Muscle layer of colon (tissue), 2 donors: ENCODE data around the gene TMEM184B.
"Not testable (repeated sequence)": the region's sequence is repeated elsewhere in the genome, so short reads cannot be mapped to it uniquely, and the experiment has no call there.

Source experiments
- H3K27ac ChIP-seq: one replicate; pipeline ENCODE4 v1.7.0; 2013; ENCODE audit warnings: low read depth, mild to moderate bottlenecking, low read length, moderate library complexity
- H3K27me3 ChIP-seq, 2 donors: one replicate each; pipeline ENCODE4 v1.7.0; 2013; ENCODE audit warnings: low read length in 2 of 2, mild to moderate bottlenecking in 2 of 2; ENCODE audit not compliant: insufficient read depth in 2 of 2, control insufficient read depth in 1 of 2
- H3K36me3 ChIP-seq: one replicate; pipeline ENCODE4 v1.7.0; 2013; ENCODE audit warnings: mild to moderate bottlenecking, low read length; ENCODE audit not compliant: insufficient read depth
- H3K4me1 ChIP-seq: one replicate; pipeline ENCODE4 v1.7.0; 2013; ENCODE audit warnings: mild to moderate bottlenecking, low read length; ENCODE audit not compliant: insufficient read depth
- H3K4me3 ChIP-seq, 2 donors: one replicate each; pipeline ENCODE4 v1.7.0; 2013; ENCODE audit warnings: low read length in 2 of 2, low read depth in 1 of 2, mild to moderate bottlenecking in 1 of 2, moderate library complexity in 1 of 2
- H3K9ac ChIP-seq: one replicate; pipeline ENCODE4 v1.7.0; 2013; ENCODE audit warnings: low read length
- H3K9me3 ChIP-seq: one replicate; pipeline ENCODE4 v1.7.0; 2013; ENCODE audit warnings: mild to moderate bottlenecking, low read length
- donor health status: abdominal sarcoma.
- donor health status: Adenocarcinoma of cecum.

Gene TMEM184B

DNA sequence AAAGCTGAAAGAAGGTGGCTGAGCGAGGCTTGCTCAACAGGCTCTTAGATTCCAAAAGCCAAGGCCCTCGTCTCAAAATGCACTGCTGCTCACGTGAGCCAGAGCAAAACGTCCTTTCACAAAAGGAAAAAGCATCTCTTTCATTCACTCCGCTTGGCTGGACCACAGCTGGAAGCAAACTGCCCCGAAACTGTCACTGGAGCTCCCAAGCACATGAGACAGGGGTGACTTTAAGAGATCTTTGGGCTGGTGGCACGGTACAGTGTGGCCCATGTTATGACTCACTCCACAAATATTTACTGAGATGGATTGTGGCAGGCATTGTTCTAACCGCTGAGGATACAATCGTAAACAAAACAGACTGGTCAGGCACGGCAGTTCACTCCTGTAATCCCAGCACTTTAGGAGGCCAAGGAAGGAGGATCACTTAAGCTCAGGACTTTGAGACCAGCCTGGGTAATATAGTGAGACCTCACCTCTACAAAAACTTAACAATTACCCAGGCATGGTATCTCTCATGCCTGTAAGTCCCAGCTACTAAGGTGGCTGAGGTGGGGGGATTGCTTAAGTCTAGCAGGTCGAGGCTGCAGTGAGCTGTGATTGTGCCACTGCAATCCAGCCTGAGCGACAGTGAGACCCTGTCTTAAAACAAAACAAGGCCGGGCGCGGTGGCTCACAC is 94.7 kb downstream of the TMEM184B start:
- no peaks in the 10 kb centered on the region for H3K9me3 ChIP-seq
- peak overlapping the region in 1 of 2 donors; percentile 4 for H3K4me3 ChIP-seq
- no peaks in the 10 kb centered on the region for H3K36me3 ChIP-seq
- H3K27me3 ChIP-seq: no peaks in the 10 kb centered on the region
- peaks cover 33% of the 10 kb centered on the region for H3K4me1 ChIP-seq
- peak overlapping the region; percentile 19 for H3K27ac ChIP-seq
- no peak overlapping the region for H3K9ac ChIP-seq

DNA sequence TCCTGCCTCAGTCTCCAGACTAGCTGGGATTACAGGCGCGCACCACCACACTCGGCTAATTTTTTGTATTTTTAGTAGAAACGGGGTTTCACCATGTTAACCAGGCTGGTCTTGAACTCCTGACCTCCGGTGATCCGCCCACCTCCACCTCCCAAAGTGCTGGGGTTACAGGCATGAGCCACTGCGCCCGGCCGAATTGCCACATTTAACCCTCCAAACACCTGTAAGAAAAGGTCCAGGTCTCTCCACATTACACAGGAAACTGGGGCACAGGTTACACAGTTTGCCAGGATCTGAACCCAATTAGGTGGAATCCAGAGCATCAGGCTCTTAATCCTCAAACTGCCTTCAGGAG is 95.3 kb downstream of the TMEM184B start:
- Histone ChIP-seq H3K4me1 (peaks cover 33% of the 10 kb centered on the region), H3K27ac (peak overlapping the region; percentile 19)
- H3K27me3 ChIP-seq, H3K4me3 ChIP-seq, H3K9ac ChIP-seq, H3K9me3 ChIP-seq, H3K36me3 ChIP-seq: not testable (repeated sequence)

DNA sequence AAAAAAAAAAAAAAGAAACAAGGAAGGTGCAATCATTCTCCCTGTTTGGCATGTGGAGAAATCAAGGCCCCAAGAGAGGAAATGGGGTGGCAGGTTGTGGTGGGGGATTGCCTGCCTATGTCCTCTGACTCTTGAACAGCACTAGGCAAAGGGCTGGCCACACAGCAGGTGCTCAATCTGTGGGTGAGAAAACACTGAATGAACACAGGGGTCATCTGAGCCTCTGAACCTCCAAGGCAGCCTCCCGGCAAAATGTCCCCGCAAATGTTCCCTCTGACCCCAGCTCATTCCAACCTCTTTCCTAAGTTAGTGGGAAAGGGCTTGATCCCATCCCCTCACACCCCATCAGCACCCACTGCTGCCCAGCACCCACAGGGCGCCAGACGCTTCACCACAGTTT is 95.8 kb downstream of the TMEM184B start:
- no peaks in the 10 kb centered on the region for H3K27me3 ChIP-seq
- H3K9me3 ChIP-seq: no peaks in the 10 kb centered on the region
- no peak overlapping the region for H3K4me3 ChIP-seq
- H3K27ac ChIP-seq: no peak overlapping the region
- no peaks in the 10 kb centered on the region for H3K36me3 ChIP-seq
- peaks cover 31% of the 10 kb centered on the region for H3K4me1 ChIP-seq
- no peak overlapping the region for H3K9ac ChIP-seq

DNA sequence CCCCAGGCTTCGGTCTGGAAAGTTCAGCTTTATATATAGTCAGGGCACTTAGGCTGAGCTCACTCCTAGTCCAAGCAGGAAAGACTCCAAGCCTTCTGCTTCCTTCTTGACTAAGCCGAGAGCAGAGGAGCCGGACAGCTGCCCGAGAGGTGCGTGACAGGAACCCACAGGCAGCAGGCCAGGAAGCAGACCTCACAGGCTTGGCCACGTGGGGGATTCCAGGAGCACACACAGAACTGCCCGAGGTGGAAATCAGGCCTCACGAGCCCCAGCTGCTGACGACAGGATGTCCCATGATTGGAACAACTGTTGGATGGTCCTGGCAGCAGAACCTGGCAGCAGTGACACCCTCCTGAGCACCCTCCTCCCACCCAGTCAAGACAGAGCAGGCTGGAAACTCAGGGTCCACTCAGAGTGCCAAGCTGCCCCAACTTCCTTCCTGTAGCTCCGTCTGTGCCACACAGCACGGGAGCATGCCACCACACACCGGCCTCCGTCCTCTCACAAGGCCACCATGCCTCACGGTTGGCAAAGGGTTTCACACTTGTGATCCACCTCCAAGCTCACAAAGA is 96.6 kb downstream of the TMEM184B start:
- Histone ChIP-seq H3K9me3 (no peaks in the 10 kb centered on the region), H3K4me3 (no peak overlapping the region), H3K4me1 (peaks cover 28% of the 10 kb centered on the region), H3K27me3 (no peaks in the 10 kb centered on the region), H3K36me3 (no peaks in the 10 kb centered on the region), H3K9ac (no peak overlapping the region), H3K27ac (no peak overlapping the region)

DNA sequence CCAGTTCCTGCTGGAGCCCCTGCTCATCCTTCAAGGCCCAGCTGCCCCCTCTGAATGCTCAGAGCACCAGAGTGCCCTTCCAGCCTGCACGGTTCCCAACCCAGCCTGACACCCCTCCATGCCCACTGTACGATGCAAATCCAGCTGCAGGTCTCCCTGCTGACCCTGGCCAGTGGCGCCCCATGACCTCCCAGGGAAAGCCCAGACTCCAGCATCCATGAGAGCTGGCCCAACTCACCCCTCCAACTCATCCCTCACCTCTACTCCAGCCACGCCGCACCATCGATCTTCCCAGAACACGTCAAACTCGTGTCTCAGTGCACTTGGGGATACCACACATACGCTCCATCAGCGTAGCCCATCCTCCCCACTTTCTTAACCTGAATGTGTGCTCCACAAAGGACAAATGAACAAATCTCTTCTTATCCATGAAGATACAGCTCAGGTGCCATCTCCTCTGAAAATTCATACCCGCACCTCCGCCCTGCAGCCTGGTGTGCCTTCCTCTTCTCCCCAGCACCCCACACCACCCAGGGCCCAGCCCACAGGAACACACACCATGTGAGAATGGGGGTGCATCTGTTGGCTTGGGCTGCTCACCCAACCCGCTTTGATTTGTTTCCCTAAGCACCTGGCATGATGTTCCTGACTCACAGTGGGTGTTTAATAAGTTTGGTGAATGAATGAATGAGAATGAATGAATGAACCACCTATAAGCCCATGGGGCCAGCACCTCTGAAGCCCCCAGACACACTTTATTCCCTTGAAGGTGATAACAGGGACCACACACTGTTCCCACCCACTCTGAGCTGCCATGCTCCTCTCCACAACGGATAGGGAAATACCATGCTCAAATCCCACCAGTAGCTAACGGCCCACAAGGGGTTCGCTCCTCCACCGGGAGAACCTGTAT is 97.3 kb downstream of the TMEM184B start:
- Histone ChIP-seq H3K9ac (no peak overlapping the region), H3K4me1 (peaks cover 20% of the 10 kb centered on the region), H3K4me3 (no peak overlapping the region), H3K27ac (no peak overlapping the region), H3K9me3 (no peaks in the 10 kb centered on the region), H3K27me3 (no peaks in the 10 kb centered on the region), H3K36me3 (no peaks in the 10 kb centered on the region)

DNA sequence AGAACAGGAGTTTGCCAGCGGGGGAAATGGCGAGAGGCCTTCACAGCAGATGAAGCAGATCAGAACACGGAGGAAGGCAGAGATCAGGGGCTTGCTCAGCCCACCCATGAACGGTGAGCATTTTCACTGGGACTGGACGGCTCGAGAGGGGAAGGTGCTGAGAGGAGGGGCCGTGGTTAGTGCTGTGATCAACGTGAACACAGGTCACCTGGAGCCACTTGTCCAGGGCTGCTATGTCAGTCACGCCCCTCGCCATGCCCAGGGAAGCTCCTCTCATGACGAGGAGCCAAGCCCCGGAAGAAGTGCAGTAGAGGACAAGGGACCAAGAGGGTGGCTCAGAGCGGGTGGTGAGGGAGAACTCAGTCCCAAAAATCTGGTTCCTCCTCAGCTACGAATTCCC is 98.2 kb downstream of the TMEM184B start:
- Histone ChIP-seq H3K27ac (no peak overlapping the region), H3K9ac (no peak overlapping the region), H3K4me1 (peaks cover 14% of the 10 kb centered on the region)

DNA sequence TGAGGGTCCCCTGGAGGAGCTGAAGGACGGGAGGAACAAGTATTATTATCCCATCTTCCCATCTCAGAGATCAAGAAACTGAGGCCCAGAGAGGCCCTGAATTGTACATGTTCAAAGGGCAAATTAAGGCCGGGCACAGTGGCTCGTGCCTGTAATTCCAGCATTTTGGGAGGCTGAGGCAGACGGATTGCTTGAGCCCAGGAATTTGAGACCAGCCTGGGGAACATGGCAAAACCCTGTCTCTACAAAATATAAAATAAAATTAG is 99.2 kb downstream of the TMEM184B start:
- no peaks in the 10 kb centered on the region for H3K9me3 ChIP-seq
- no peak overlapping the region for H3K27ac ChIP-seq
- peaks cover 14% of the 10 kb centered on the region for H3K4me1 ChIP-seq
- no peak overlapping the region for H3K4me3 ChIP-seq
- no peaks in the 10 kb centered on the region for H3K36me3 ChIP-seq
- no peaks in the 10 kb centered on the region for H3K27me3 ChIP-seq
- no peak overlapping the region for H3K9ac ChIP-seq

More for the DNA sequence above, 98.2 kb downstream of the TMEM184B start:
- no peaks in the 10 kb centered on the region for H3K36me3 ChIP-seq
- no peak overlapping the region for H3K4me3 ChIP-seq
- no peaks in the 10 kb centered on the region for H3K9me3 ChIP-seq
- H3K27me3 ChIP-seq: no peaks in the 10 kb centered on the region

DNA sequence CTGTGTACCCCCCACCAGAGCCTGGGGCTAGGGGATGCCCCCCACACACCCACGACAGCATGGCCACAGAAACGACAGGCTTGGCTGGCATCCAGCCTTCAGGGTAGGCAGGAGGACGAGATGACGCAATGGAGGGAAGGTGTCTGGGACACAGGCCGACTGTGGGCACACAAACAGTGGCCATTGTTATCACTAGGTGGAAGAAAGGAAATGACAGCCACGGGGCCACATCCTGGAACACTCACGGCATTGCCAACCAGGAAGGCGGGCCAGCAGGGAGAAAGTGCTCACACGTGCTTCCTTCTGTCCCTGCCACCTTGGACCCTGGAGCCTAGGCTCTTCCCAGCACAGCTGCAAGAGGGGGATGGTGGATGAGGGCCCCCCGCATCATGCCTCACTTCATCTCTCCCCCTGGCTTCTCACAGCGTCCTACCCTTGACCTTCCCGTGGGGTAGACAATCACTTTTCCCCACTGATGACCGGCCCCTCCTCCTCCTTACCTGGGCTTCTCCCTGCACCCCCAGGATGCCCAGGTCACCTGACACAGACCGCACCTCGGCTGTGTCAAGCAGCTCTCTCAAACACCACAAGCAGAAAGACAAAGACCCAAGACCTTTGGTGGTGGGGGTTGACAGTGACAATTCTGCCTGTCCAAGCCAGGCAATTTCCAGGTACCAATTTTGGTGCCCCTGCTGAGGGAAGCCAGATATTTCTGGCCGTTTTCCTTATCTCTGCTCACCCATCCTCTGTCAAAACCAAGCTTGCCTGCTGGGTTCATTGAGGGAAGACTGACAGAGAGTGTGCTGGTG is 99.8 kb downstream of the TMEM184B start:
- H3K4me1 ChIP-seq: peaks cover 14% of the 10 kb centered on the region
- no peaks in the 10 kb centered on the region for H3K36me3 ChIP-seq
- no peaks in the 10 kb centered on the region for H3K9me3 ChIP-seq
- H3K27ac ChIP-seq: no peak overlapping the region
- no peak overlapping the region for H3K9ac ChIP-seq
- H3K27me3 ChIP-seq: no peaks in the 10 kb centered on the region
- no peak overlapping the region for H3K4me3 ChIP-seq

DNA sequence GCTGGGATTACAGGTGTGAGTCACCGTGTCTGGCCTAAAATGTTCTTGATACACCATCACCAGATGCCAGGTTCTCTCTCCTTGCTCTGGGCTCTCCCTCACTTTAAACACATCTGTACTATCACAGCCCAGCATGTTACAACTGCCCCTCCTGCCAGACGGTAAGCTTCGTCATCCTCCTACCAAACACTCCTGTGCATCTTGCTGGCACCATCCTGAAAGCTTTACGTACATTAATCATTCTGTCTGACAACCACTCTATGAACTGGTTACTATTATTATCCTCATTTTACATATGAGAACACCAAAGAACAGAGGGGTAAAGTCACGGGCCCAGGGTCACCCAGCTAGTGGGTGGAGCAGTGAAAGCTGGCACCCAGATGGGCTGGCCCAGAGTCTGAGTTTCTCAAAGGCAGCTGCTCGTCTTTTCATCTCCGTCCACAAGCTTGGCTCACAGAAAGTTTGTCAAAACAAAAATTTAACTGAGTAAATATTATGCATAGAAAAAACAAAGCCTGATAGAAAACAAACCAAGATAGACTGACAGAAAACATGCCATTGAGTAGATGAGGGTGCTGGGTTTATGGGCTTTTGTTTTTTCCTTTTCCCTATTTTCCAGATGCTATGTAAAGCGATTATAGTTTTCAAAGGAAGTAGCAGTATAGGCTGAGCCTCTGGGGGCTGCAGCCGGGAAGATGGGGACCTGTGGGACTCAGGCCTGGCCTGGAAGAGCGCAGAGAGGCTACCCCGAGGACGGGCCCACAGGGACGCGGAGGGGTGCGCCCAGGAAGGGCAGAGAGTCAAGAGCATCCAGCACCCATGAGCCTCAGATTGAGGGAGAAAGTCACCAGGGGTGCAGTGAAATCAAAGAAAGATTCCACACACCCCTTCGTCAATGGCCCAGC is 100.6 kb downstream of the TMEM184B start:
- Histone ChIP-seq H3K4me1 (peaks cover 14% of the 10 kb centered on the region), H3K4me3 (no peak overlapping the region)

DNA sequence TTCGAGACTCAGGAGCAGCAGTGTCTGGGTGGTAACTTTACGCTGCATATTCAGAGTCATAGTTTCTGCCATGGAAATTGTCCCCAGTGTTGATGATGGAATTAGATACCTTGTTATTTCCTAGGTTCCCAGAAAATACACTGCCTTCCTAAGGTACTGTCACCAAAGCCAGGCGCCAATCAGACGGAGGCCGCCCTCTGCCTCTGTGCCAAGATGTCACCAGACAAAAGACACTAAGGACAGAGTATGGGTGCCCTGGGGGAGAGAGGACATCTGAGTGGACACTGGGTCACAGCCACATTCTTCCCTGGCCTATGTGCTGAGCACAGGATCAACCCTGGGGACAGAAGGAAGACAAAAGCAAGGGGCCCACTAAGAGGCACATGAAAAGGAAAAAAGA is 102.3 kb downstream of the TMEM184B start:
- H3K4me3 ChIP-seq: no peak overlapping the region
- H3K36me3 ChIP-seq: no peaks in the 10 kb centered on the region
- no peaks in the 10 kb centered on the region for H3K9me3 ChIP-seq
- H3K27ac ChIP-seq: no peak overlapping the region
- no peaks in the 10 kb centered on the region for H3K27me3 ChIP-seq
- H3K9ac ChIP-seq: no peak overlapping the region
- peaks cover 11% of the 10 kb centered on the region for H3K4me1 ChIP-seq

More for the DNA sequence above, 100.6 kb downstream of the TMEM184B start:
- no peaks in the 10 kb centered on the region for H3K9me3 ChIP-seq
- H3K27me3 ChIP-seq: no peaks in the 10 kb centered on the region
- H3K27ac ChIP-seq: no peak overlapping the region
- no peak overlapping the region for H3K9ac ChIP-seq
- H3K36me3 ChIP-seq: no peaks in the 10 kb centered on the region
